ENCODE measurements around the gene LYL1. TPM values are rescaled to one million over a fixed set of nuclear protein-coding genes. Genes with fewer than 3 reads are reported as not detected.

Gene LYL1
- total and polyA plus RNA-seq, 9 of the 15 experiments (the other 6 are each of a cell fraction or from before 2014, with no cell fraction given) = 1.3 to 266 (median 34.0) TPM

DNA sequence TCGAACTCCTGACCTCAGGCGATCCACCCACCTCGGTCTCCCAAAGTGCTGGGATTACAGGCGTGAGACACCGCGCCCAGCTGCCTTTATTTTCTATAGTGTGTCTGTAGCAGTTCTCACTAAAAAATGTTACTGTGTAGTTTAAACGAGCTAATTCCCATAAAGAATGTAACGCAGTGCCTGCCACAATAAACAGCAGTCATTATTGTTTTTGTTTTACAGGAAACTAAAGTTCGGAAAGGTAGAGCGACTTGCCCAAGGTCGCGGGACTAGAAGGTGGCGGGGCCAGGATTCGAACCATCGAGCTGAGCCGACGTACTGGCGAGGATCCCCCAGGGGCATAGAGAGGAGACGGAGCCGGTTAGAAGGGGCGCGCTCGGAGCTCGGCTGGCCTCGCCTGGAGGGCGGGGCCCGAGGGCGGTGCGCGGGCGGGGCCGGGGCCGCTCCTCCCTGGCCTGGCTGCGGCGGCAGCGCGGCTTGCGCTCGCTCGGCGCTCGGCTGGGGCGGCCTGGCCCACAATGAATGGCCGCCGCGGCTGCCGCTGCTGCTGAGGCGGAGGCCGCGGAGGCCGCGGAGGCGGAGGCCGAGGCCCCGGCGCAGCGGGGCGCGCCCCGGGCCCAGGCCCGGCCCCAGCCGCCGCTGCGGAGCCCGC, 15.2 kb upstream of the LYL1 start, which contains the start of gene NACC1 (continued):
- TF ChIP-seq, protein P1, sequence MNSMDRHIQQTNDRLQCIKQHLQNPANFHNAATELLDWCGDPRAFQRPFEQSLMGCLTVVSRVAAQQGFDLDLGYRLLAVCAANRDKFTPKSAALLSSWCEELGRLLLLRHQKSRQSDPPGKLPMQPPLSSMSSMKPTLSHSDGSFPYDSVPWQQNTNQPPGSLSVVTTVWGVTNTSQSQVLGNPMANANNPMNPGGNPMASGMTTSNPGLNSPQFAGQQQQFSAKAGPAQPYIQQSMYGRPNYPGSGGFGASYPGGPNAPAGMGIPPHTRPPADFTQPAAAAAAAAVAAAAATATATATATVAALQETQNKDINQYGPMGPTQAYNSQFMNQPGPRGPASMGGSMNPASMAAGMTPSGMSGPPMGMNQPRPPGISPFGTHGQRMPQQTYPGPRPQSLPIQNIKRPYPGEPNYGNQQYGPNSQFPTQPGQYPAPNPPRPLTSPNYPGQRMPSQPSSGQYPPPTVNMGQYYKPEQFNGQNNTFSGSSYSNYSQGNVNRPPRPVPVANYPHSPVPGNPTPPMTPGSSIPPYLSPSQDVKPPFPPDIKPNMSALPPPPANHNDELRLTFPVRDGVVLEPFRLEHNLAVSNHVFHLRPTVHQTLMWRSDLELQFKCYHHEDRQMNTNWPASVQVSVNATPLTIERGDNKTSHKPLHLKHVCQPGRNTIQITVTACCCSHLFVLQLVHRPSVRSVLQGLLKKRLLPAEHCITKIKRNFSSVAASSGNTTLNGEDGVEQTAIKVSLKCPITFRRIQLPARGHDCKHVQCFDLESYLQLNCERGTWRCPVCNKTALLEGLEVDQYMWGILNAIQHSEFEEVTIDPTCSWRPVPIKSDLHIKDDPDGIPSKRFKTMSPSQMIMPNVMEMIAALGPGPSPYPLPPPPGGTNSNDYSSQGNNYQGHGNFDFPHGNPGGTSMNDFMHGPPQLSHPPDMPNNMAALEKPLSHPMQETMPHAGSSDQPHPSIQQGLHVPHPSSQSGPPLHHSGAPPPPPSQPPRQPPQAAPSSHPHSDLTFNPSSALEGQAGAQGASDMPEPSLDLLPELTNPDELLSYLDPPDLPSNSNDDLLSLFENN (IDR thresholded peaks at IDR 0.05; ENCODE audit: low read depth in 2 of 2, low read length in 2 of 2) = peak in 1 of 2 experiments; percentile 92; a peak in 2 of 4 replicates
- TF ChIP-seq, protein P2, sequence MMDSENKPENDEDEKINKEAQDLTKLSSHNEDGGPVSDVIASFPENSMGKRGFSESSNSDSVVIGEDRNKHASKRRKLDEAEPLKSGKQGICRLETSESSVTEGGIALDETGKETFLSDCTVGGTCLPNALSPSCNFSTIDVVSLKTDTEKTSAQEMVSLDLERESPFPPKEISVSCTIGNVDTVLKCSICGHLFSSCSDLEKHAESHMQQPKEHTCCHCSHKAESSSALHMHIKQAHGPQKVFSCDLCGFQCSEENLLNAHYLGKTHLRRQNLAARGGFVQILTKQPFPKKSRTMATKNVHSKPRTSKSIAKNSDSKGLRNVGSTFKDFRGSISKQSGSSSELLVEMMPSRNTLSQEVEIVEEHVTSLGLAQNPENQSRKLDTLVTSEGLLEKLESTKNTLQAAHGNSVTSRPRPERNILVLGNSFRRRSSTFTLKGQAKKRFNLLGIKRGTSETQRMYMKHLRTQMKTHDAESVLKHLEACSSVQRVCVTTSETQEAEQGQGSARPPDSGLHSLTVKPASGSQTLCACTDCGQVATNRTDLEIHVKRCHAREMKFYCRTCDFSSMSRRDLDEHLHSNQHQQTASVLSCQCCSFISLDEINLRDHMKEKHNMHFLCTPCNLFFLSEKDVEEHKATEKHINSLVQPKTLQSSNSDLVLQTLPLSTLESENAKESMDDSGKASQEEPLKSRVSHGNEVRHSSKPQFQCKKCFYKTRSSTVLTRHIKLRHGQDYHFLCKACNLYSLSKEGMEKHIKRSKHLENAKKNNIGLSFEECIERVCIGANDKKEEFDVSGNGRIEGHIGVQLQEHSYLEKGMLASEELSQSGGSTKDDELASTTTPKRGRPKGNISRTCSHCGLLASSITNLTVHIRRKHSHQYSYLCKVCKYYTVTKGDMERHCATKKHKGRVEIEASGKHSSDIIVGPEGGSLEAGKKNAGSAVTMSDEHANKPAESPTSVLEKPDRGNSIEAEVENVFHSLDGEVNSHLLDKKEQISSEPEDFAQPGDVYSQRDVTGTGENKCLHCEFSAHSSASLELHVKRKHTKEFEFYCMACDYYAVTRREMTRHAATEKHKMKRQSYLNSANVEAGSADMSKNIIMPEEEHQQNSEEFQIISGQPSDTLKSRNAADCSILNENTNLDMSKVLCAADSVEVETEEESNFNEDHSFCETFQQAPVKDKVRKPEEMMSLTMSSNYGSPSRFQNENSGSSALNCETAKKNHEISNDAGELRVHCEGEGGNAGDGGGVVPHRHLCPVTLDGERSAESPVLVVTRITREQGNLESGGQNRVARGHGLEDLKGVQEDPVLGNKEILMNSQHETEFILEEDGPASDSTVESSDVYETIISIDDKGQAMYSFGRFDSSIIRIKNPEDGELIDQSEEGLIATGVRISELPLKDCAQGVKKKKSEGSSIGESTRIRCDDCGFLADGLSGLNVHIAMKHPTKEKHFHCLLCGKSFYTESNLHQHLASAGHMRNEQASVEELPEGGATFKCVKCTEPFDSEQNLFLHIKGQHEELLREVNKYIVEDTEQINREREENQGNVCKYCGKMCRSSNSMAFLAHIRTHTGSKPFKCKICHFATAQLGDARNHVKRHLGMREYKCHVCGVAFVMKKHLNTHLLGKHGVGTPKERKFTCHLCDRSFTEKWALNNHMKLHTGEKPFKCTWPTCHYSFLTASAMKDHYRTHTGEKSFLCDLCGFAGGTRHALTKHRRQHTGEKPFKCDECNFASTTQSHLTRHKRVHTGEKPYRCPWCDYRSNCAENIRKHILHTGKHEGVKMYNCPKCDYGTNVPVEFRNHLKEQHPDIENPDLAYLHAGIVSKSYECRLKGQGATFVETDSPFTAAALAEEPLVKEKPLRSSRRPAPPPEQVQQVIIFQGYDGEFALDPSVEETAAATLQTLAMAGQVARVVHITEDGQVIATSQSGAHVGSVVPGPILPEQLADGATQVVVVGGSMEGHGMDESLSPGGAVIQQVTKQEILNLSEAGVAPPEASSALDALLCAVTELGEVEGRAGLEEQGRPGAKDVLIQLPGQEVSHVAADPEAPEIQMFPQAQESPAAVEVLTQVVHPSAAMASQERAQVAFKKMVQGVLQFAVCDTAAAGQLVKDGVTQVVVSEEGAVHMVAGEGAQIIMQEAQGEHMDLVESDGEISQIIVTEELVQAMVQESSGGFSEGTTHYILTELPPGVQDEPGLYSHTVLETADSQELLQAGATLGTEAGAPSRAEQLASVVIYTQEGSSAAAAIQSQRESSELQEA (IDR thresholded peaks at IDR 0.05; ENCODE audit: low read depth) = peak; percentile 54
- TF ChIP-seq ZNF780A (CRISPR knock-in tag; IDR thresholded peaks at IDR 0.05) = no peak
- TF ChIP-seq, protein P3, sequence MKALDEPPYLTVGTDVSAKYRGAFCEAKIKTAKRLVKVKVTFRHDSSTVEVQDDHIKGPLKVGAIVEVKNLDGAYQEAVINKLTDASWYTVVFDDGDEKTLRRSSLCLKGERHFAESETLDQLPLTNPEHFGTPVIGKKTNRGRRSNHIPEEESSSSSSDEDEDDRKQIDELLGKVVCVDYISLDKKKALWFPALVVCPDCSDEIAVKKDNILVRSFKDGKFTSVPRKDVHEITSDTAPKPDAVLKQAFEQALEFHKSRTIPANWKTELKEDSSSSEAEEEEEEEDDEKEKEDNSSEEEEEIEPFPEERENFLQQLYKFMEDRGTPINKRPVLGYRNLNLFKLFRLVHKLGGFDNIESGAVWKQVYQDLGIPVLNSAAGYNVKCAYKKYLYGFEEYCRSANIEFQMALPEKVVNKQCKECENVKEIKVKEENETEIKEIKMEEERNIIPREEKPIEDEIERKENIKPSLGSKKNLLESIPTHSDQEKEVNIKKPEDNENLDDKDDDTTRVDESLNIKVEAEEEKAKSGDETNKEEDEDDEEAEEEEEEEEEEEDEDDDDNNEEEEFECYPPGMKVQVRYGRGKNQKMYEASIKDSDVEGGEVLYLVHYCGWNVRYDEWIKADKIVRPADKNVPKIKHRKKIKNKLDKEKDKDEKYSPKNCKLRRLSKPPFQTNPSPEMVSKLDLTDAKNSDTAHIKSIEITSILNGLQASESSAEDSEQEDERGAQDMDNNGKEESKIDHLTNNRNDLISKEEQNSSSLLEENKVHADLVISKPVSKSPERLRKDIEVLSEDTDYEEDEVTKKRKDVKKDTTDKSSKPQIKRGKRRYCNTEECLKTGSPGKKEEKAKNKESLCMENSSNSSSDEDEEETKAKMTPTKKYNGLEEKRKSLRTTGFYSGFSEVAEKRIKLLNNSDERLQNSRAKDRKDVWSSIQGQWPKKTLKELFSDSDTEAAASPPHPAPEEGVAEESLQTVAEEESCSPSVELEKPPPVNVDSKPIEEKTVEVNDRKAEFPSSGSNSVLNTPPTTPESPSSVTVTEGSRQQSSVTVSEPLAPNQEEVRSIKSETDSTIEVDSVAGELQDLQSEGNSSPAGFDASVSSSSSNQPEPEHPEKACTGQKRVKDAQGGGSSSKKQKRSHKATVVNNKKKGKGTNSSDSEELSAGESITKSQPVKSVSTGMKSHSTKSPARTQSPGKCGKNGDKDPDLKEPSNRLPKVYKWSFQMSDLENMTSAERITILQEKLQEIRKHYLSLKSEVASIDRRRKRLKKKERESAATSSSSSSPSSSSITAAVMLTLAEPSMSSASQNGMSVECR (CRISPR knock-in tag; IDR thresholded peaks at IDR 0.05) = 0 out of 2 replicates have a peak, but pooled peaks have one; percentile 18
- TF ChIP-seq, protein P4, sequence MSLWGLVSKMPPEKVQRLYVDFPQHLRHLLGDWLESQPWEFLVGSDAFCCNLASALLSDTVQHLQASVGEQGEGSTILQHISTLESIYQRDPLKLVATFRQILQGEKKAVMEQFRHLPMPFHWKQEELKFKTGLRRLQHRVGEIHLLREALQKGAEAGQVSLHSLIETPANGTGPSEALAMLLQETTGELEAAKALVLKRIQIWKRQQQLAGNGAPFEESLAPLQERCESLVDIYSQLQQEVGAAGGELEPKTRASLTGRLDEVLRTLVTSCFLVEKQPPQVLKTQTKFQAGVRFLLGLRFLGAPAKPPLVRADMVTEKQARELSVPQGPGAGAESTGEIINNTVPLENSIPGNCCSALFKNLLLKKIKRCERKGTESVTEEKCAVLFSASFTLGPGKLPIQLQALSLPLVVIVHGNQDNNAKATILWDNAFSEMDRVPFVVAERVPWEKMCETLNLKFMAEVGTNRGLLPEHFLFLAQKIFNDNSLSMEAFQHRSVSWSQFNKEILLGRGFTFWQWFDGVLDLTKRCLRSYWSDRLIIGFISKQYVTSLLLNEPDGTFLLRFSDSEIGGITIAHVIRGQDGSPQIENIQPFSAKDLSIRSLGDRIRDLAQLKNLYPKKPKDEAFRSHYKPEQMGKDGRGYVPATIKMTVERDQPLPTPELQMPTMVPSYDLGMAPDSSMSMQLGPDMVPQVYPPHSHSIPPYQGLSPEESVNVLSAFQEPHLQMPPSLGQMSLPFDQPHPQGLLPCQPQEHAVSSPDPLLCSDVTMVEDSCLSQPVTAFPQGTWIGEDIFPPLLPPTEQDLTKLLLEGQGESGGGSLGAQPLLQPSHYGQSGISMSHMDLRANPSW (CRISPR knock-in tag; IDR thresholded peaks at IDR 0.05) = 0 out of 2 replicates have a peak, but pooled peaks have one; percentile 37

Data from K562 (cell line).